NK-92 (cell line): ENCODE measurements around the gene OAS2.

ENCODE experiments used
- DNase-seq: peaks from one replicate; lab custom pipeline; 2025; ENCODE audit not compliant: unreplicated experiment; lab: John Stamatoyannopoulos, UW

OAS2 gene

DNA sequence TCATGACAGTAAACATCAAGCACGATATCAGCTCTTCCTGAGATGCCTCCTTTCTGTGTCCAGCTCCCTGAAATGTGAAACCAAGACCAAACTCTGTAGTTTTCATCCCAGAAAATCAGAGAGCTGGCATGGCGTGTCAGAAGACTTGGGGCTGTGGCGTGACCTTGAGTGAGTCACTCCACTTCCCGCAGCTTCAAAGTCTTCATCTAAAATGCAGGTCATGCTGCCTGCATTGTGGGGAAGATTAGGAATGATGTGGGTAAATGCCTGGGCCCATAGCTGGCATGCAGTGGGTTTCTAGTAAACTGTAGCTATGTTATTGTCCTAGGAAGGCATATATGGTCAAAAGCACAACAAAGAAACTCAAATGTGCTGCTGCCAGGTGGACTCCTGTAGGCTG, 28.8 kb downstream of the OAS2 start:
- no peak for DNase-seq

DNA sequence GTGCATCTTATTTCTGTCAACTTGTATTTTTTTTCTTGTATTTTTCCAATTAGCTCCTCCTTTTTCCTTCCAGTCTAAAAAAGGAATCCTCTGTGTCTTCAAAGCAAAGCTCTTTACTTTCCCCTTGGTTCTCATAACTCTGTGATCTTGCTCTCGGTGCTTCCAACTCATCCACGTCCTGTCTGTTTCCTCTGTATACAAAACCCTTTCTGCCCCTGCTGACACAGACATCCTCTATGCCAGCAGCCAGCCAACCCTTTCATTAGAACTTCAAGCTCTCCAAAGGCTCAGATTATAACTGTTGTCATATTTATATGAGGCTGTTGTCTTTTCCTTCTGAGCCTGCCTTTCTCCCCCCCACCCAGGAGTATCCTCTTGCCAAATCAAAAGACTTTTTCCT, 32.4 kb downstream of the OAS2 start:
- no peak for DNase-seq

DNA sequence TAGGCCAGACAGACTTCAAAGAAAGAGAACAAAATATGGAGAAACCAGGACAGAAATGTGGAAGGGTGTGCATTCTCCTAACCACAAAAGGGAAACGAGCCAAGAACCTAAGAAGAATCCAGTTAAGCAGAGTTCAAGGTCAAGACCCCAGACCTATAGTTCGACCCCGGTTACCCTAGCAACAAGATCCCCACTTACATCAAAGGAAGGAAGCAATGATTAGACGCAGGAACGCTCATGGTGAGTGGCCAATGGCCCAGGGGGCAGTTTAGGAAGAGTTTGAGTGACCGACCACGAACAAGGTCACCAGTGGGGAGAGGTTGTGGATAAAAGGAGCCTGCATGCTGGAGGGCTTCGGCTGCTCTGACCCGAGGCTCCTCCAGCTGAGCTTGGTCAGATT, 36.2 kb downstream of the OAS2 start:
- no peak for DNase-seq

DNA sequence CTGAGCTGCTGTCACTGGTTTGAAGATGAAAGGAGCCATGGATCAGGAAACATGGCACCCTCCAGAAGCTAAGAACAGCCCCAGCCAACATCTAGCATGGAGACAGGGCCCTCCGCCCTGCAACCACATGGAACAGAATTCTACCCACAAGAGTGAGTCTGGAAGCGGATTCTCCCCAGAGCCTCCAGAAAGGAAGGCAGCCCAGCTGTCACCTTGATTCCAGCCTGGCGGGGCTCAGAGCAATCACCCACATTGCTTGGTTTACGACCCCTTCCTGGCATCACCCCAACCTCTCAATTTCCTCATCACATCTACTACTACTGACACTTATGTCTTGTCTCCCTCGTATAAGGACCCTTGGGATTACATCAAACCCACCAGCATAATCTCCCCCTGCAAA, 38.5 kb downstream of the OAS2 start:
- DNase-seq: no peak

DNA sequence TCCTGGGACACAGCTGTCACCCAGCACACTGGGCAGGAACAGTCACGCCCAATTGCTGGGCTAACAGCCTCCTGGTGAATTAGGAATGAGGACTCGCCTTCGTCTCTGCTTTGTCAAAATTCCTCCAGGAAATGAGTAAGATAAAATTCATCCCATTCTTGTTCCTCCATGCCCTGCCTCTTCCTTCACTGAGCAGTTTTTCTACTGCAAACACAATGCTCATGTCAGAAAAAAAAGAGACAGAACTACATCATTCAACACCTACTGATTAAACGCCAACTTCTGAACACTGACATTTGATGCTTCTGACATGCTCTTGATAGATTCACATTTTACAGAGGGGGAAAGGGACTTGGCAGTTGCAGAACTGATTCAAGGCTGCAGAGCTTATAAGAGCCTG, 40.7 kb downstream of the OAS2 start:
- DNase-seq: no peak

DNA sequence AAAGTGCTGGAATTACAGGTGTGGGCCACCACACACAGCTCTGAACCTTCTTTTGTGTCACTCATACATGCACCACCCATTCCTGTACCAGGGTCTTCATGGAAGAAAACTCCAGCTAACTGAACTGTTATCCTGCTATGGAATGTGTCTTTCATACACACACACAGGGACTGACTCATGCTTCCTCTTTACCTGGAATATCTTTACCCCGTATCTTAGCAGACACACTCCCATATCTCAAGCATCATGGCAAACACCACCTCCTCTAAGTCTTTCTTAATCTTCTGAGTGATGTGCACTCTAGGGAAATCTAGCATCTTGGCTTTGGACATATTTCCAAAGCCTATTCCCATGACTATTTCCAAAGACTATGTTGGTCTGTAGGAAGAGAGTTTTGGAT, 43.2 kb downstream of the OAS2 start:
- DNase-seq: no peak

DNA sequence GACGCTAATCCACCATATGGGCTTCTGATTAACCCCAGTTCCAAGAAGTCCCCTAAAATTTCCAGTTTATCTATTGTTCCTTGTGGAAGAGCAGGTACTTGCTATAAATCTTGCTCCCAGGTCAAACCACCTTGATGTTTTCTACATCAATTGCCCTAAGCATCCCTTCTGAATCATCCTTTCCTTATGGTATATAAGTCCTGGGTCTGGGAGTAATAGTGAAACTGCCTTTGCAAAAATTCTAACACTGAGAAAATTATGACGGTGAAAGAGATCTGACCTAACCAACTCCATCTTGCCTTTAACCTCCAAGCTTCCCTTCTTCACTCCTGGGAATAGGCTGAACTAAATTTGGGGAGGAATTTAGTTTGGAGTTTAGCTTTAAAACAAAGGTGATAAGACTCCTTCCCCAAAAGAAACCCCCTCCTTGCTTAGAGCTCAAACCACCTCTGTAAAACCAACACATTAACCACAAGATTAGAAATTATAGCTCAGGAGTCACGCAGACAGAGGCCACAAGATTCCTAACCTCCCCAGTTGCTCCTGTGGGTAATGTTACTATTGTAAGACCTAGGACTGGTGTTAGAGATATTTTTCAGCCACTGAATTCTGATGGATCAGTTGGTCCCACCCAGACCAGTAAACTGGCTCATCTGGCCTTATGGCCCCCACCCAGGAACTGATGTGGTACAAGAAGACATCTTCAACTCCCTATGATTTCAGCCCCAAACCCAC, 44.4 kb downstream of the OAS2 start:
- DNase-seq: no peak

DNA sequence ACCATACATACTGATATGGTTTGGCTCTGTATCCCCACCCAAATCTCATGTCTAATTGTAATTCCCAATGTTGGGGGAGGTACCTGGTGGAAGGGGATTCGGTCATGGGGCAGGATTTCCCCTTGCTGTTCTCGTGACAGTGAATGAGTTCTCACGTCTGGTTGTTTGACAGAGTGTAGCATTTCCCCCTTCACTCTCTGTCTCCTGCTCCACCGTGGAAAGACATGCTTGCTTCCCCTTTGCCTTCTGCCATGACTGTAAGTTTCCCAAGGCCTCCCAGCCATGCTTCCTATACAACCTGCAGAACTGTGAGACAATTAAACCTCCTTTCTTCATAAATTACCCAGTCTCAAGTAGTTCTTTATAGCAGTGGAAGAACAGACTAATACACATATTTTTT, 49.4 kb downstream of the OAS2 start:
- no peak for DNase-seq

DNA sequence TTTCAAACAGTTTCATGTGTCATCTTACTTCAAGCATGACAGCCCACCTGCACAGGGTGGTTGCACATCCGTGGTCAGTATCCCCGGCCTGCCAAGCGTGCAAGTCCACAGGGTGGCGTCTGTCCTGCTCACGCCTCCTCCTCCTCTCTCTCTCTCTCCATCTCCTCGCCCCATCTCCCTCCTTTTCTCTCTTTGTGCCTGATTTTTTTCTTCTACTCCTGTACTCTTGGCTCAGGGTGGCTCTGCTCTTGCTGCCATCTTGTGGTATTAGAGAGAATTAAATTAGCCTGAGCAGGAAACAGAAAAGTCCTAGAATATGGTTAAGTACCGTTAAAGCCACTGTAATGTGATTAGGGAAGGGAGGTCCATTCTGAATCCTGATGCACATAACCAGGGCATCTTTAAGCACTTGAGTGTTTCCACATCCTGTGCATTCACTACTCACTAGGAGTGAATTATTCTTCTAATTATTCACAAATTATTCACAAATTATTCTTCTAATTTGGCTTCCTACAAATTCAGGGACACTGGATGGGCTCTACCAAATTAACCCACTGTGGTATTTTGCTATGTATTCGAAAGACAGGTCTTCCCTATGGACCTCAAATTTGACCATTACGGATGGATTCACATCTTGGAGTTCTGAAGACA, 52.7 kb downstream of the OAS2 start:
- no peak for DNase-seq

DNA sequence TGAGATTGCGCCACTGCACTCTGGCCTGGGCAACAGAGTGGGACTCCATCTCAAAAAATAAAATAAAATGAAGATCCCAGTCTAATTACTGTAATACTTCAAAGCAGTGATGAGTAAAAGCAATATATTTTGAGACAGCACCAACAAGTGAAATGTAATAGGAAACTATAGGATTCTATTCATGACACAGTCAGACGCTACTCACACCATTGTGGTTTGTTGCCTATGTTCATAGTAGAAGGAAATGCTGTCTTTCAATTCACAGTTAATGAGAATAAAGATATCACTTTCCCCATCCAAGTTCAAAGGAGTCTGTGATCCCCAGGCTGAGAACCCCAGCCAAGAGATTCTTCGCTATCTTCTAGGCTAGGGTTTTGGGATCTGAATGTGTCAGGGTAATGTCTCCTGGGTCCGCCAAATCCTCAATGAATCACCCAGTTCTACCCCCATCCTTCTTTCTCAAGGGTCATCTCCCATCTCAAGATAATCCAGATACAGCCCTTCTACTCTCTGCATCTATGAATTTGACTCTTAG, 61.7 kb downstream of the OAS2 start:
- no peak for DNase-seq

DNA sequence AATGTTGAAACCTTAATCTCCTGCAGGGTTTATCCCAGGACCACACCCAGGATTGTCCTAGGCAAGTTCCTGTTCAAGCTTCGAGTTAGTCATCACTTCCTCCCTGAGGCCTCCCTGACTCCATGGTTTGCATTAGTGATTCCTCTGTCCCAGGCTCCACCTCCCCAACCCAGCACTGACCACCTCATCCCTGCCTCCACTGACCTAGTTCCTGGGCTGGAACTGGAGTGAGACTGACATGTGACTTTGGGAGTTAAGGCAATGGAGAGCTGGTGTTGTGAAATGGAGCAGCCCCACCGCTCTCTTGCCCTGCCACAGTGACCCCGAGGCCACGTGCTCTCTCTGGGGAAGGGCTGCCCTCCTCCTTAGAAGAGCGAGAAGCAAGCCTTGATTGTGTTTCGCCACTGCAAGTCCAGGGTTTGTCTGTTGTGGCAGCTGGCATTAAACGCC, 62.4 kb downstream of the OAS2 start:
- DNase-seq: no peak

DNA sequence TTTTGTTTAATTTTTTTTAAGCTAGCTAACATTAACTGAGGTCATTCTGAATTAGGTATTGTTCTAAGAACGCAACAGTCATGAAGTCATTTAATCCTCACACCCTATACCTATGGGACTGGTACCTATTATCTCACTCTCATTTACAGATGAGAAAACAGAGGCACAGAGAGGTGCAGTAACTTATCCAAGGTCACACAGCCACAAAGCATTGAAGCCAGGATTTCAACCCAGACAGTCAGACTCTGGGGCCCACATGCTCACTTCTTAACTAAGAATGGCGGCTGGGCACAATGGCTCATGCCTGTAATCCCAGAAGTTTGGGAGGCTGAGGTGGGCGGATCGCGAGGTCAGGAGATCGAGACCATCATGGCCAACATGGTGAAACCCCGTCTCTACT, 63.2 kb downstream of the OAS2 start:
- no peak for DNase-seq

DNA sequence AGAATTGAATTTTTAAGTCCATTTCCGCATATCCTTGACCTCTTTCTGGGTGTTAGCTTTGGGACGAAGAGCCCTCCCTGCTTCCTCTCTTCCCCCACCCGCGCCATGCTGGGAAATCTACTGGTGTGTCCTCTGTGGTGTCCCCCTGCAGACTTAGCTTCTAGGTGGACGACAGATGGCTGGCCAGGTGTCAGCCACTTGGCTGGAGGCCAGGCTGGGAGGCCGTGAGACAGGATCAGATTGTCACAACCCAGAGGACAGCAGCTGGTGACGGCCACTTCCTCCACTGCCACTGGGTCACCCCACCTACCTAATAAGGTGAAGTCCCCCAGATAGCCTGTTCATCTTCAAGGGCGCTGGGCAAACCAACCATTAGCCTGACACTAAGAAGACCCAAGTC, 64.9 kb downstream of the OAS2 start:
- DNase-seq: no peak

DNA sequence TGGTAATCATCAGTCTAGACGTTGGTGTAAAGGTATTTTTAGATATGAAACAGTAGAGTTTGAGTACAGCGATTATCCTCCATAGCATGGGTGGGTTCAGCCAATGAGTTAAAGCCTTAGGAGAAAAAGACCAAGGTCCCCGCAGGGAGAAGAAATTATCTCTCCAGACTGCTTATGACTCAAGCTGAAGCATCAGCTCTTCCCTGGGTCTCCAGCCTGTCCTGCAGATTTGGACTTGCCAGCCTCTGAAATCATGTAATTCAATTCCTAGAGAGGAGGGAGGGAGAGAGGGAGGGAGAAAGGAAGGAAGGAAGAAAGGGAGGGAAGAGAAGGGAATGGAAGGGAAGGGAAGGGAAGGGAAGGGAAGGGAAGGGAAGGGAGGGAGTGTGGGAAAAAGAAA, 66.2 kb downstream of the OAS2 start:
- no peak for DNase-seq

DNA sequence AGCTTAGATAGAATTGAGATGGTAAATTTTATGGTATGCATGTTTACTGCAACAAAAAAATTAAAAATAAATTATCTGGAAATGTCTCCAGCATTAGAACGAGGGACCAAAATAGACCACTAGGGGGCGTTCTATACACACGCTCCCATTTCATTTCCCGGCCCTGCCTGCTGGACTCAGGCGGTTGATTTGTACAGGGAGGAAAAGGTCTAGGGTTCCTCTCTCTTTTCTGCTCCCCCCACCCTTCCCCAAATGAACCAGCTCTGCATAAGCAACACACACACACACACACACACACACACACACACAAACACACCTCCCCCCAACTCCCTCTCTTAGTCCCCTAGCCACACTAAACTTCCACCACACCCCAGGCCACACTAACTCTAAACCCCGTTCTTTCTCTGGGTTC, 70.4 kb downstream of the OAS2 start:
- no peak for DNase-seq

DNA sequence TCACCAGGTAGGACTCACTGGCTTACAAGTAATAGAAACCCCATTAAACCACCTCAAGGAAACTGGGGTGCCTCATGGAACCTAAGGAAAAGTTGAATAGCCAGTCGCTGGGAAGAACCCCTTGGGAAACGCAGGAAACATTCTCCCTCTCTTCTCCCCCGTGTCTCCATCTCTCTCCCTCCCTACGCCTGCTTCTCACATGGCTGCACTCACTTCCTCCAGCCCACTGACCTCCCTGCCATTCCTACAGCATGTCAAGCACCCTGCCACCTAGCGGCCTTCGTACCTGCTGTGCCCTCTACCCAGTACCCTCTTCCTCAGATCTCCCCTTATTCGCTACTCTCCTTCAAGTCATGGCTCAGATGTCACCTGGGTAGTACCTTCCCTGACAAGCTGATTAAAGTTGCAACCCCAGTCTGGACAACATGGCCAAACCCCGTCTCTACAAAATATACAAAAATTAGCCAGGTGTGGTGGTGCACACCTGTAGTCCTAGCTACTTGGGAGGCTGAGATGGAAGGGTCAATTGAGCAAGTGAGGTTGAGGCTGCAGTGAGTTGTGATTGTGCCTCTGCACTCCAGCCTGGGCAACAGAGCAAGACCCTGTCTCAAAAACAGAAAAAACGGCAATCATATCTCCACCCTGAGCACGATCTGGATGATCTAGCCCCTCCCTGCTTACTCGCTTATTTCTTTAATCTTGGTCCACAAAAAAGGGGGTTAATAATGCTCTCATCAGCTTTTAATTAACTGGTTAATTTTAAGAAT, 71.8 kb downstream of the OAS2 start:
- DNase-seq: no peak

DNA sequence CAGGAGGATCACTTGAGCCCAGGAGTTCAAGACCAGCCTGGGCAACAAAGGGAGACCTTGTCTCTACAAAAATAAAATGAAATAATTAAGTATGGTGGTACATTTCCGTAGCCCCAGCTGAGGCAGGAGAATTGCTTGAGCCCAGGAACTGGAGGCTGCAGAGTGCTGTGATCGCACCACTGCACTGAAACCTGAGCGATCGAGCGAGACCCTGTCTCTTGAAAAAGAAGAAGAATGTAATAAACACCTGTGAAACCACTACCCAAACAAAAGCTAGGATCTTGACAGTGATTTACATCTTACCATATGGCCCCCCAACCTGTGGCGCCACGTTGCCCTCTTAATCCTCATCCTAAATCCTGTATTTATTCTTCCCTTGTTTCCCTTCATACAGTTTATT, 72.5 kb downstream of the OAS2 start:
- DNase-seq: no peak

DNA sequence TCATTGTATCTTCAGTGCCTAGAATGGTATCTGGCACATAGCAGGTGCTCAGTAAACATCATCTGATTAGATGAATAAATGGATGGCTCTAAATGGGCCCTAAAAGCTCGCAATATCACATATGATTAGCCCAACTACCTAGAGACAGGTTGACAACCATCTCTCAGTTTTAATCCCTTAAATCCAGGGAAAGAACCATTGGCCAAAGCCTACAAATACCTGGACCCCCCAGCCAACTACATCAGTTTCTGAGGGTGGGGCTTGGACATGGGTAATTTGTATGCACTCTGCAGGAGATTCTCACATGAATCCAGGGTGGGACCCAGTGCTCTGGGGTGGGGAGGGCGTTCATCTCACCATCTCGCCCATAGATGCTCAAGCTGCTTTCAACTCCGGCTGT, 73.4 kb downstream of the OAS2 start:
- DNase-seq: no peak

DNA sequence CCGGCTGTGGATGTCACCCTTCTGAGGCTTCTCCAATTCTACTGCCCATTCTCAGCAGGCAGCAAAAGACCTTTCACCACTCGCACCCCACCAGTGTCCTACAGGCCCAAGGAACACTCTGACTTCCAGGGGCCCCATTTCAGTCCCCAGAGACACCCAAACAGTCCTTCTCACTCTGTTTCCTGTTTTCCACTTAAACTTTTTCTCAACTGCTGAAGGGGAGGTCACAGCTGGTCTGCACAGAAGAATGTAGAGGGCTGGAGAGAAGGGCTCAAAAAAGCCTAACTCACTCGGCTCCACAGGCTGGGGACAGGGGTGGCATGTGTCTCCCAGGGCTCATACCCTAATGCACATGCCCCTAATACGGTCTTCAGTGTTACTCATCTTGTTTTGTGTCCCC, 74.0 kb downstream of the OAS2 start:
- no peak for DNase-seq

DNA sequence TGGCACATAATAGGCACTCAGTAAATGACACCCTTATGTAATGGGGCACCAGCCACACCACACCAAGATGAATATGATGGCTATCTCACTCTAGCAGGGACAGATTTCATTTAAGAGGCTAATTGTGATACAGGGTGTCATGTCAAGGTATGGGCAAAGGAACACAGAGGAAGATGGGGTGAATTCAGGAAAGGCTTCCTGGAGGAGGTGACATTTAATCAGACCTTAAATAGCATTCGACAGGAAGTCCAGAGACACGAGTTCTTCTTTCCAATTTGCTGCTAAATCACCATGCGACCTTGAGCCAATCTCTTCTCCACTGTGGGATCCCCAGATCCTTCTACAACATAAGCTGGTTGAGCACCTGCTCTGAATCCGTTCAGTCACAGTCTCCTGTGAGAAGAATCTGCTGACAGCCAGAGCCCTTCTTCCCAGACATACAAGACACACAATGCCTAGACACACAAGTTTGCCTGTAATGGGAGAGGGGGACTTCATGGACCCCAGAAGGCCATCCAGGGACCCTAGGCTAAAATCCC, 76.7 kb downstream of the OAS2 start:
- no peak for DNase-seq

DNA sequence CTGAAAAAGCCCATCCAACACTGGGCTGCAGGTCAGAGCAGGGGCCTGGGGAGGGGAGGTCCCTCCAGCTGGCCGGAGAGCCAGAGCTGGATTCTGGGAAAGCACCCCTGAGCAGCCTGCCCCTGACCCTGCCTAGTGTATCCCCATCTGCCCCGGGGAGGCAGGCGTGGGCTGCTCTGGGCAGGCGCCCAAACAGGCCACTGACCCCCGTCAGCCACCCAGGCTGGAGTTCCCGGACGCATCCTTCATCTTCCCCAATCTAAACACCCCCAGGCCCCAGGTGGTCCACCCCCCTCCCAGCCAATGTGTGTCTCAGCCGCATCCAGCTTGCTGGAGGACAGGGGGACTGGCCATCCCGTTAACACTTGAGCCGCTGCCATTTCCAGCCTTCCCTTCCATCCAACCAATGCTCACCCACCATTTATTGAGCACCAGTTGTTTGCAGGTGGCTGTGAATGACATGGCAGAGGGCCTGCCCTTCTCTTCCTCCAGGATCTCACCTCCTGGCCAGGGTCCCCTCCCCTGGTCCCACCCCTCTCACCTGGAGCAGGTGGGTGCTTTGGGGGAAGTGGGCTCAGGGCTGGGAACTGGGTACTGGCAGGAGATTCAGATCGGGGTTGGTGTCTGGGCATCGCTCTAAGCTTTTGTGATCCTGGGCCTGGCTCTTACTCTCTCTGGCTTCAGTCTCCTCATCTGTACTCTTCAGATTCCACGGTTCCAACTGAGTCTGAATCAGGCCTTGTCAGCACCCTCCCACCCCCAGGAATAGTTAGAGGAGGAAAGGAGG, 77.5 kb downstream of the OAS2 start:
- no peak for DNase-seq
